Measurements from ENCODE around the gene ACTG1. TPM values are rescaled to one million over a fixed set of nuclear protein-coding genes. Genes with fewer than 3 reads are reported as not detected.

The ACTG1 gene
- total RNA-seq, 1 donor from 2014 or later = 2,949 TPM

- ChIA-PET CTCF (interaction anchor here (0.6 to 2.7 kb wide), 2 partner anchors 31 to 1449 kb away, joined by 3 to 7 read pairs; no protein-coding TSS in a partner anchor), POLR2A (interaction anchor here (8.1 kb wide), 1 partner anchor 36 kb away, joined by 188 read pairs; the partner anchor contains the start of gene ACTG1)
- TF ChIP-seq CTCF (IDR thresholded peaks at IDR 0.05) = no peak
- Mint-ChIP-seq H3K9me3 (no peaks in the 10 kb centered on the region), H3K36me3 (ENCODE audit: low read depth) (peaks cover 55% of the 10 kb centered on the region), H3K4me1 (peaks cover 41% of the 10 kb centered on the region), H3K27me3 (no peaks in the 10 kb centered on the region), H3K27ac (no peak overlapping the region), H3K4me3 (peak overlapping the region; percentile 91)
- ATAC-seq (ENCODE audit: low read depth) (no peak), DNase-seq (no peak)
- intact Hi-C loops (cut with micrococcal nuclease) = loop anchor here (5.0 kb wide), 2 partner anchors 253 to 298 kb away; partner anchors contain the start of gene SLC38A10
These were observed 37.7 kb upstream of the ACTG1 start for GRCh38 chr17:81550285-81550684.

- no peaks in the 10 kb centered on the region for H3K27me3 Mint-ChIP-seq
- ChIA-PET POLR2A (interaction anchor here (8.1 kb wide), 1 partner anchor 36 kb away, joined by 188 read pairs; the partner anchor contains the start of gene ACTG1), CTCF (no interaction called here)
- intact Hi-C loops (cut with micrococcal nuclease) = loop anchor here (5.0 kb wide), 2 partner anchors 253 to 298 kb away; partner anchors contain the start of gene SLC38A10
- peaks cover 58% of the 10 kb centered on the region for H3K36me3 Mint-ChIP-seq (ENCODE audit: low read depth)
- peak overlapping the region; percentile 53 for H3K4me3 Mint-ChIP-seq
- H3K9me3 Mint-ChIP-seq = no peaks in the 10 kb centered on the region
- ATAC-seq (ENCODE audit: low read depth) = no peak
- H3K4me1 Mint-ChIP-seq = peaks cover 41% of the 10 kb centered on the region
- no peak for TF ChIP-seq CTCF (IDR thresholded peaks at IDR 0.05)
- no peak overlapping the region for H3K27ac Mint-ChIP-seq
- DNase-seq = no peak
These were observed 37.2 kb upstream of the ACTG1 start for GRCh38 chr17:81549826-81550225.

GRCh38 chr17:81549031-81549557 lies 36.5 kb upstream of the ACTG1 start:
- no peaks in the 10 kb centered on the region for H3K9me3 Mint-ChIP-seq
- ChIA-PET POLR2A (interaction anchor here (8.1 kb wide), 1 partner anchor 35 kb away, joined by 188 read pairs; the partner anchor contains the start of gene ACTG1), CTCF (no interaction called here)
- intact Hi-C loops (cut with micrococcal nuclease) = no loop called here
- peaks cover 36% of the 10 kb centered on the region for H3K4me1 Mint-ChIP-seq
- H3K27me3 Mint-ChIP-seq = no peaks in the 10 kb centered on the region
- H3K36me3 Mint-ChIP-seq (ENCODE audit: low read depth) = peaks cover 60% of the 10 kb centered on the region
- DNase-seq (no peak), ATAC-seq (ENCODE audit: low read depth) (no peak)
- peak overlapping the region; percentile 53 for H3K4me3 Mint-ChIP-seq
- no peak for TF ChIP-seq CTCF (IDR thresholded peaks at IDR 0.05)
- H3K27ac Mint-ChIP-seq = no peak overlapping the region

- peaks cover 67% of the 10 kb centered on the region for H3K36me3 Mint-ChIP-seq (ENCODE audit: low read depth)
- intact Hi-C loops (cut with micrococcal nuclease) = no loop called here
- no peaks in the 10 kb centered on the region for H3K27me3 Mint-ChIP-seq
- no peaks in the 10 kb centered on the region for H3K9me3 Mint-ChIP-seq
- POLR2A ChIA-PET = no interaction called here
- DNase-seq = no peak
- CTCF ChIA-PET = no interaction called here
- peaks cover 23% of the 10 kb centered on the region for H3K4me1 Mint-ChIP-seq
- no peak overlapping the region for H3K27ac Mint-ChIP-seq
- no peak for ATAC-seq (ENCODE audit: low read depth)
- H3K4me3 Mint-ChIP-seq = no peak overlapping the region
- TF ChIP-seq CTCF (IDR thresholded peaks at IDR 0.05) = no peak
These were observed 35.0 kb upstream of the ACTG1 start for GRCh38 chr17:81547614-81547982.

GRCh38 chr17:81546906-81547613 lies 34.5 kb upstream of the ACTG1 start:
- CTCF ChIA-PET = no interaction called here
- no peak overlapping the region for H3K4me3 Mint-ChIP-seq

More at GRCh38 chr17:81546906-81547613, 34.5 kb upstream of the ACTG1 start:
- no peak for TF ChIP-seq CTCF (IDR thresholded peaks at IDR 0.05)
- DNase-seq = no peak
- no peak for ATAC-seq (ENCODE audit: low read depth)
- peaks cover 23% of the 10 kb centered on the region for H3K4me1 Mint-ChIP-seq
- H3K27ac Mint-ChIP-seq = no peak overlapping the region
- peaks cover 72% of the 10 kb centered on the region for H3K36me3 Mint-ChIP-seq (ENCODE audit: low read depth)
- no peaks in the 10 kb centered on the region for H3K27me3 Mint-ChIP-seq
- no peaks in the 10 kb centered on the region for H3K9me3 Mint-ChIP-seq
- POLR2A ChIA-PET = interaction anchor here (0.7 to 1.3 kb wide), 2 partner anchors 9 to 30 kb away, joined by 3 to 4 read pairs; no protein-coding TSS in a partner anchor
- intact Hi-C loops (cut with micrococcal nuclease) = no loop called here
